ENCODE results near the gene CNPY4.
A peak's percentile ranks its signal among the peaks of the same experiment; 100 is the strongest.

CNPY4 gene

GRCh38 chr7:100148225-100148558 is 28.8 kb downstream of the CNPY4 start:
- ChIA-PET POLR2A (interaction anchor here (0.6 to 2.4 kb wide), 27 partner anchors 8 to 281 kb away, joined by 3 to 23 read pairs (median 4); partner anchors contain the start of genes AP4M1, GPC2, MBLAC1 and MCM7), CTCF (interaction anchor here (0.6 to 1.8 kb wide), 5 partner anchors 14 to 47 kb away, joined by 3 to 8 read pairs (median 3); partner anchors contain the start of genes AP4M1 and GAL3ST4)
- no peak for TF ChIP-seq FOXA1 (IDR thresholded peaks at IDR 0.05)
- TF ChIP-seq L3MBTL2 (conservative IDR thresholded peaks at IDR 0.05) = peak; percentile 83
- DNase-seq (ENCODE audit: extremely low spot score) = no peak

- TF ChIP-seq TARDBP (IDR thresholded peaks at IDR 0.05) = no peak
- TF ChIP-seq PKNOX1 (IDR thresholded peaks at IDR 0.05) = peak; percentile 99
- no peak for TF ChIP-seq FOXA1 (IDR thresholded peaks at IDR 0.05)
- peak; percentile 62; the same call in 1 of the 2 replicates for TF ChIP-seq ELF4 (IDR thresholded peaks at IDR 0.05)
- no peak for TF ChIP-seq NFRKB (IDR thresholded peaks at IDR 0.05)
- TF ChIP-seq SUZ12 (IDR thresholded peaks at IDR 0.05) = no peak
- peak; percentile 64 for TF ChIP-seq L3MBTL2 (conservative IDR thresholded peaks at IDR 0.05)
- no peak for TF ChIP-seq SP1 (IDR thresholded peaks at IDR 0.05)
- TF ChIP-seq HDGF (IDR thresholded peaks at IDR 0.05; ENCODE audit: borderline replicate concordance) = 0 out of 2 replicates have a peak, but pooled peaks have one; percentile 61
- TF ChIP-seq BHLHE40 (IDR thresholded peaks at IDR 0.05; ENCODE audit: borderline replicate concordance) = no peak
- peak; percentile 97 for DNase-seq (ENCODE audit: extremely low spot score)
- ChIA-PET CTCF (interaction anchor here (0.6 to 1.8 kb wide), 4 partner anchors 16 to 47 kb away, joined by 3 to 8 read pairs (median 4); partner anchors contain the start of genes AP4M1 and GAL3ST4), POLR2A (interaction anchor here (0.6 to 2.4 kb wide), 26 partner anchors 8 to 280 kb away, joined by 3 to 23 read pairs (median 4); partner anchors contain the start of genes AP4M1, GPC2, MCM7 and STAG3)
These were observed 29.3 kb downstream of the CNPY4 start, which contains the start of gene LAMTOR4 for GRCh38 chr7:100148559-100149328. Gene LAMTOR4 (plus strand): TSS chr7:100148918. CDS start chr7:100148973, 55 bp downstream.

- no peak for TF ChIP-seq FOXA1 (IDR thresholded peaks at IDR 0.05)
- ChIA-PET POLR2A (no interaction called here), CTCF (no interaction called here)
- DNase-seq (ENCODE audit: extremely low spot score) = no peak
These were observed 33.0 kb downstream of the CNPY4 start for GRCh38 chr7:100152404-100152803.

GRCh38 chr7:100152937-100153666 is 33.7 kb downstream of the CNPY4 start:
- TF ChIP-seq SP1 (IDR thresholded peaks at IDR 0.05) (no peak), NFRKB (IDR thresholded peaks at IDR 0.05) (no peak), BHLHE40 (IDR thresholded peaks at IDR 0.05; ENCODE audit: borderline replicate concordance) (no peak), CTBP1 (IDR thresholded peaks at IDR 0.05; ENCODE audit: borderline replicate concordance) (no peak)
- ChIA-PET CTCF (no interaction called here), POLR2A (no interaction called here)
- DNase-seq (ENCODE audit: extremely low spot score) = no peak

- no peak for DNase-seq (ENCODE audit: extremely low spot score)
- POLR2A ChIA-PET = no interaction called here
- CTCF ChIA-PET = no interaction called here
- TF ChIP-seq FOXM1 (IDR thresholded peaks at IDR 0.05; ENCODE audit: borderline replicate concordance) = no peak
- TF ChIP-seq TARDBP (IDR thresholded peaks at IDR 0.05) = no peak
- no peak for TF ChIP-seq ARNT (IDR thresholded peaks at IDR 0.05)
- no peak for TF ChIP-seq BHLHE40 (IDR thresholded peaks at IDR 0.05; ENCODE audit: borderline replicate concordance)
- no peak for TF ChIP-seq FOXA1 (IDR thresholded peaks at IDR 0.05)
- no peak for TF ChIP-seq CTBP1 (IDR thresholded peaks at IDR 0.05; ENCODE audit: borderline replicate concordance)
- TF ChIP-seq HDGF (IDR thresholded peaks at IDR 0.05; ENCODE audit: borderline replicate concordance) = no peak
- TF ChIP-seq LEF1 (IDR thresholded peaks at IDR 0.05; ENCODE audit: borderline replicate concordance) = no peak
- no peak for TF ChIP-seq ELF4 (IDR thresholded peaks at IDR 0.05)
- no peak for TF ChIP-seq L3MBTL2 (conservative IDR thresholded peaks at IDR 0.05)
- TF ChIP-seq SUZ12 (IDR thresholded peaks at IDR 0.05) = no peak
- no peak for TF ChIP-seq PKNOX1 (IDR thresholded peaks at IDR 0.05)
- TF ChIP-seq ZNF384 (IDR thresholded peaks at IDR 0.05) = no peak
- no peak for TF ChIP-seq FOXK2 (IDR thresholded peaks at IDR 0.05)
- TF ChIP-seq NFRKB (IDR thresholded peaks at IDR 0.05) = no peak
These were observed 34.5 kb downstream of the CNPY4 start for GRCh38 chr7:100153708-100154535.

- ChIA-PET CTCF (no interaction called here), POLR2A (no interaction called here)
- no peak for DNase-seq (ENCODE audit: extremely low spot score)
- TF ChIP-seq BHLHE40 (IDR thresholded peaks at IDR 0.05; ENCODE audit: borderline replicate concordance) (no peak), ELF4 (IDR thresholded peaks at IDR 0.05) (no peak), FOXK2 (IDR thresholded peaks at IDR 0.05) (no peak), NFRKB (IDR thresholded peaks at IDR 0.05) (no peak), SUZ12 (IDR thresholded peaks at IDR 0.05) (no peak), SP1 (IDR thresholded peaks at IDR 0.05) (no peak), L3MBTL2 (conservative IDR thresholded peaks at IDR 0.05) (no peak), HDGF (IDR thresholded peaks at IDR 0.05; ENCODE audit: borderline replicate concordance) (no peak), CTBP1 (IDR thresholded peaks at IDR 0.05; ENCODE audit: borderline replicate concordance) (no peak), ZNF384 (IDR thresholded peaks at IDR 0.05) (no peak), LEF1 (IDR thresholded peaks at IDR 0.05; ENCODE audit: borderline replicate concordance) (no peak), FOXM1 (IDR thresholded peaks at IDR 0.05; ENCODE audit: borderline replicate concordance) (no peak), ARNT (IDR thresholded peaks at IDR 0.05) (no peak), PKNOX1 (IDR thresholded peaks at IDR 0.05) (no peak)
These were observed 35.4 kb downstream of the CNPY4 start for GRCh38 chr7:100154651-100155491.

Measured in HEK293T (cell line).